ENCODE results near the gene C19orf25.

Gene C19orf25

GRCh38 chr19:1460033-1460995 lies 18.7 kb downstream of the C19orf25 start:
- no peak for DNase-seq

- DNase-seq: no peak
These were observed 19.5 kb downstream of the C19orf25 start for GRCh38 chr19:1459479-1459878.

GRCh38 chr19:1457892-1458291 lies 21.1 kb downstream of the C19orf25 start:
- no peak for DNase-seq

GRCh38 chr19:1457031-1457739 lies 21.8 kb downstream of the C19orf25 start:
- no peak for DNase-seq

GRCh38 chr19:1456121-1456900 lies 22.7 kb downstream of the C19orf25 start:
- DNase-seq: no peak

- peak; percentile 79 for DNase-seq
These were observed 23.5 kb downstream of the C19orf25 start for GRCh38 chr19:1455336-1456120.

GRCh38 chr19:1455002-1455335 lies 24.0 kb downstream of the C19orf25 start:
- DNase-seq: no peak

- DNase-seq: no peak
These were observed 25.3 kb downstream of the C19orf25 start for GRCh38 chr19:1453525-1454364.

GRCh38 chr19:1452802-1453524 lies 26.1 kb downstream of the C19orf25 start:
- DNase-seq: no peak

- no peak for DNase-seq
These were observed 26.9 kb downstream of the C19orf25 start for GRCh38 chr19:1451916-1452801.

GRCh38 chr19:1450735-1451731 lies 28.0 kb downstream of the C19orf25 start:
- no peak for DNase-seq

- DNase-seq: peak; percentile 73
These were observed 29.3 kb downstream of the C19orf25 start, which contains the start of gene APC2 for GRCh38 chr19:1449467-1450442. Gene APC2, plus strand, starts transcription at chr19:1450121. Its CDS starts 2,881 bp downstream, at chr19:1453002.

- DNase-seq: no peak
These were observed 31.1 kb downstream of the C19orf25 start for GRCh38 chr19:1447944-1448343.

- DNase-seq: no peak
These were observed 31.5 kb downstream of the C19orf25 start for GRCh38 chr19:1447504-1447903.

GRCh38 chr19:1446713-1447481 lies 32.1 kb downstream of the C19orf25 start:
- no peak for DNase-seq

Data from activated effector memory CD4-positive, alpha-beta T cell treated with anti-CD3 and anti-CD28 coated beads, Interleukin-2, amount 50 U/mL, for 16 hours (primary cell).